ENCODE data around the gene CCL17.
A peak's percentile ranks its signal among the peaks of the same experiment; 100 is the strongest.

CCL17 gene

DNA sequence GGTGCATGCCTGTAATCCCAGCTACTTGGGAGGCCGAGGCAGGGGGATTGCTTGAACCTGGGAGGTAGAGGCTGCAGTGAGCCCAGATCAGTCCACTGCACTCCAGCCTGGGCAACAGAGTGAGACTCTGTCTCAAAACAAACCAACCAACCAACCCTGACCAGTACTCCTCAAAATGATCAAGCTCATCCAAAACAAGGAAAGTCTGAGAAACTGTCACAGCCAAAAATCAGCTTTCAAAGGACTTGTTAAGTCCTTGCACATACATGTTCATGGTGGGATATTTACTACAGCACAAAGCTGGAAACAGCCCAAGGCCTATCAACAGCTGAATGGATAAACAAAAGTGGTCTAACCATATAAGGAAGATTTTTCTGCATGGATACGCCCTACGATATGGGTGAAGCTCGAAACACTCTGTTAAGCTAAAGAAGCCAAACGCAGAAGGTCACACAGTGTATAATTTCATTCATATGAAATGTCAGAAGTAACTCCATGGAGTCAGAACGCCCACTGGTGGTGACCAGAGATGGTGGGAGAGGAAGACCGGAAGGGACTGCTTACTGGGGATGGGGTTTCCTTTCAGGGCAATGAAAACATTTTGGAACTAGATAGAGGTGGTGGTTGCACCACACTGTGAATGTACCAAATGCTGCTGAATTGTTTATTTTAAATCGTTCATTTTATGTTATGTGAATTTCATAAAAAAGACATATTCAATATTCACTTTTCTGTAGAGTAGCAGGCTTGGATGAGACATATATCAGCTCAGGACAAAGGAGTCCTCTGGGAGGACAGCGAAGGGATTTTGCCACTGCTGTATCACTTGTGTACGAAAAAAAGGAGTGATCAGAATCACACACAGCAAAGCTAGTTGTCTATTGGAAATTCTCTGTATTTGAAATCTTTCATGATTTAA is 17.7 kb downstream of the CCL17 start:
- TF ChIP-seq, protein P1, sequence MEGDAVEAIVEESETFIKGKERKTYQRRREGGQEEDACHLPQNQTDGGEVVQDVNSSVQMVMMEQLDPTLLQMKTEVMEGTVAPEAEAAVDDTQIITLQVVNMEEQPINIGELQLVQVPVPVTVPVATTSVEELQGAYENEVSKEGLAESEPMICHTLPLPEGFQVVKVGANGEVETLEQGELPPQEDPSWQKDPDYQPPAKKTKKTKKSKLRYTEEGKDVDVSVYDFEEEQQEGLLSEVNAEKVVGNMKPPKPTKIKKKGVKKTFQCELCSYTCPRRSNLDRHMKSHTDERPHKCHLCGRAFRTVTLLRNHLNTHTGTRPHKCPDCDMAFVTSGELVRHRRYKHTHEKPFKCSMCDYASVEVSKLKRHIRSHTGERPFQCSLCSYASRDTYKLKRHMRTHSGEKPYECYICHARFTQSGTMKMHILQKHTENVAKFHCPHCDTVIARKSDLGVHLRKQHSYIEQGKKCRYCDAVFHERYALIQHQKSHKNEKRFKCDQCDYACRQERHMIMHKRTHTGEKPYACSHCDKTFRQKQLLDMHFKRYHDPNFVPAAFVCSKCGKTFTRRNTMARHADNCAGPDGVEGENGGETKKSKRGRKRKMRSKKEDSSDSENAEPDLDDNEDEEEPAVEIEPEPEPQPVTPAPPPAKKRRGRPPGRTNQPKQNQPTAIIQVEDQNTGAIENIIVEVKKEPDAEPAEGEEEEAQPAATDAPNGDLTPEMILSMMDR (IDR thresholded peaks at IDR 0.05; ENCODE audit: insufficient read depth, low read depth, low read length, missing control alignments), result peak; percentile 64
- no peak overlapping the region for H3K4me3 ChIP-seq (ENCODE audit: low read depth, low read length)
- DNase-seq (ENCODE audit: low read depth), result peak; percentile 58

DNA sequence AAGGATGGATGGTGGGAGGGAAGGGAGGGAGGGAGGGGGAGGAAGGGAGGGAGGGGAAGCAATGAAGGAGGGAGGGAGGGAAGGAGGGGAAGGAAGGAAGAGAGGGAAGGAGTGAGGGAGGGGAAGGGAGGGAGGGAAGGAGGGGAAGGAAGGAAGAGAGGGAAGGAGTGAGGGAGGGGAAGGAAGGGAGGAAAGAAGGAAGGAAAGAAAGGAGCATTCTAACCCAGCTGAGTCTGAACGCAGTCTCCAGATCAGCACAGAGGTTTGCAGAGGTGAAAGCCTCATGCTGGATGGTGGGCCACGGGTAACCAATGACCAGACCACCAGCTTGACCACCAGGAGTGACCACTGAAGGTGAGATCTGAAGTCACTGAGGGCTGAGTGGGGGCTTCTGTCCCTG is 18.6 kb downstream of the CCL17 start:
- no peak overlapping the region for H3K4me3 ChIP-seq (ENCODE audit: low read depth, low read length)
- TF ChIP-seq, protein P1 (IDR thresholded peaks at IDR 0.05; ENCODE audit: insufficient read depth, low read depth, low read length, missing control alignments), result no peak
- no peak for DNase-seq (ENCODE audit: low read depth)

DNA sequence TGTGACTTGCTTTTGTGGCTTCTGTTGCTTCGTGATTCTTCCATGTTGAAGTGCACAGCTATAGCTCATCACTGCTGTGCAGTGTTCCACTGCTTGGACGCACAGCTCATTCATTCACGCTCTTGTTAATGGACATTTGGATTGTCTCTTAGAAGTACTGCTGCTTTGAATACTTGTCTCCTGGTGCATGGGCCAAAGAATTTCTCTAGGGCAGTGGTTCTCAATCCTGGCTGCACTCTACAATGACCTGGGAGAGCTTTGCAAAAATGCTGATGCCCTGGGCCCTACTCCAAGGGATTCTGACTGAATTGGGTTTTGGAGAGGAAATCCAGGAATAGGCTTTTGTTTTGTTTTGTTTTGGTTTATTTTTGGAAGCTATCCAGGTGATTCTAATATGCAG is 20.0 kb downstream of the CCL17 start:
- no peak for DNase-seq (ENCODE audit: low read depth)
- no peak overlapping the region for H3K4me3 ChIP-seq (ENCODE audit: low read depth, low read length)
- TF ChIP-seq, protein P1 (IDR thresholded peaks at IDR 0.05; ENCODE audit: insufficient read depth, low read depth, low read length, missing control alignments), result no peak

DNA sequence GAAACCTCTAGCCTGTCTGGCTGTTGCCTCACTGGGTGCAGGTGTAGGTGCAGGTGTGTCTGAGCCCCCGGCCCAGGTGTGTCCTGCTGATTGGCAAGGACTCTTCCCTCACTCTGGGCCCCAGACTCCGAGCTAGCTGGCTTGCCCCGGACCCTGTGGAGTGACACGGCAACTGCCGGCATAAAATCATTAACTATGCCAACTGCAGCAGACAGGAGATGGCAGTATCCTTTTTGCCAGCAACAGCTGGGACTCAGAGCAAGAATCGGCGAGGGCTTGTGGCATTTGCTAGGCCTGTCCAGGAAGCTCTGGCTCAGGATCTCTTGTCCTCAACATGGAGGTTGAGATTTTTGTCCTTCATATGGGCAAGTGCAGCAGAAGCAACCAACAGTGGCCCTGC is 21.8 kb downstream of the CCL17 start:
- no peak overlapping the region for H3K4me3 ChIP-seq (ENCODE audit: low read depth, low read length)
- no peak for DNase-seq (ENCODE audit: low read depth)
- TF ChIP-seq, protein P1 (IDR thresholded peaks at IDR 0.05; ENCODE audit: insufficient read depth, low read depth, low read length, missing control alignments), result no peak

DNA sequence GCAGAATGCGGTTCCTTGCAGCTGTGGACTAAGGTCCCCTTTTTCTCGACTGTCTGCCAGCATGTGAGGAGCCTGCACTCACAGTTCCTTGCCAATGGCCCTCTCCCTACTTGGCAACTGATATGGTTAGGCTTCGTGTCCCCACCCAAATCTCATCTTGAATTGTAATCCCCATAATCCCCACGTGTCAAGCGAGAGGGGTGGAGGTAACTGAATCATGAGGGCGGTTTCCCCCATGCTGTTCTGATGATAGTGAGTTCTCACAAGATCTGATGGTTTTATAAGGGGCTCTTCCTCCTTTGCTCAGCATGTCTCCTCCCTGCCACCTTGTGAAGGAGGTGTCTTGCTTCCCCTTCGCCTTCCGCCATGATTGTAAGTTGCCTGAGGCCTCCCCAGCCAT is 22.7 kb downstream of the CCL17 start:
- TF ChIP-seq, protein P1 (IDR thresholded peaks at IDR 0.05; ENCODE audit: insufficient read depth, low read depth, low read length, missing control alignments), result no peak
- no peak for DNase-seq (ENCODE audit: low read depth)

DNA sequence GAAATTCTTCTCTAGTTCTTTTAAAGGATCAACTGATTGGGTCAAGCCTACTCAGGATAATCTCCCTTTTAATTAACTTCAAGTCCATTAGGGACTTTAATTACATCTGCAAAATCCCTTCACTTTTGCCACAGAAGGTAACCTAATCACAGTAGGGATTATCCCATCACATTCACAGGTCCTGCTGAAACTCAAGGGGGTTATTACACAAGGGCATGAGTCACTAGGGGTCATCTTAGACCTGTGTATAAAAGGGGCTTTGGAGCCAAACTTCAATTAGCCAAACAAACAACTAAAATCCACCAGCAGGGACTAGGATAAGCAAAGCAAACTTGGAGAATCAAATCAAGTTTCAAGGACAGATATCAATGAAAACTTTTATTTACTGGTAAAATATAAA is 23.3 kb downstream of the CCL17 start:
- no peak for DNase-seq (ENCODE audit: low read depth)
- TF ChIP-seq, protein P1 (IDR thresholded peaks at IDR 0.05; ENCODE audit: insufficient read depth, low read depth, low read length, missing control alignments), result no peak
- H3K4me3 ChIP-seq (ENCODE audit: low read depth, low read length), result no peak overlapping the region

More for the DNA sequence above, 22.7 kb downstream of the CCL17 start:
- H3K4me3 ChIP-seq (ENCODE audit: low read depth, low read length), result no peak overlapping the region
